ENCODE measurements around the gene MZT2A.
"Not testable (repeated sequence)": the region's sequence is repeated elsewhere in the genome, so short reads cannot be mapped to it uniquely, and the experiment has no call there.

MZT2A gene

DNA sequence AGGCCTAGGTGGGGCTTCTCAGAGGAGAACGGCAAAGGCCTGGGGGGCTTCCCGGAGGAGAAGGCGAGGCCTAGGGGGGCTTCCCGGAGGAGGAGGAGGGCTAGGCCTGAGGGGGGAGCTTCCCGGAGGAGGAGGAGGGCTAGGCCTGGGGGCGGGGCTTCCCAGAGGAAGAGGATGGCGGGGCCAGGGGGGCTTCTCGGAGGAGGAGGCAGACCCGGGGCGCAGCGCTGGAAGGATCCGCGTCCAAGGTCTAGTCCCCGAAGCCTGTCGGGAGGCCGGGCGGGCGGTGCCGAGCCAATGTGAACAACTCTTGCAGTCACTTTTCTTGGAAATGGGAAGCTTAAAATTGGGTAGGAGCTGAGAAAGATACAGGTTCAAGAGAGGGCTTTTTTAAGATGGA is 46.3 kb downstream of the MZT2A start:
- no peak for DNase-seq

DNA sequence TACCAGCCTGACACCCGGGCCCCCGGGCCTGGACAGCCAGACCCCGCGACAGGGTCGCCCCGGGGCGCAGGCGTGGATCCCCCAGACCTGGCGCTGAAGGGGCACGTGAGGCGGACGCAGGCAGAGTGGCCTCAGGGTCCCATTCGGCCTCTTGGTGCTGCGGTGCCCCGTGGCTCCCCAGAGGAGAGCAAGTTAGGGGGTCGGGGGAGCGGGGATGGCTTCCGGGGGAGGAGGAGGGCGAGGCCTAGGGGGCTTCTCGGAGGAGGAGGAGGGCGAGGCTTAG is 46.7 kb downstream of the MZT2A start:
- DNase-seq = not testable (repeated sequence)

DNA sequence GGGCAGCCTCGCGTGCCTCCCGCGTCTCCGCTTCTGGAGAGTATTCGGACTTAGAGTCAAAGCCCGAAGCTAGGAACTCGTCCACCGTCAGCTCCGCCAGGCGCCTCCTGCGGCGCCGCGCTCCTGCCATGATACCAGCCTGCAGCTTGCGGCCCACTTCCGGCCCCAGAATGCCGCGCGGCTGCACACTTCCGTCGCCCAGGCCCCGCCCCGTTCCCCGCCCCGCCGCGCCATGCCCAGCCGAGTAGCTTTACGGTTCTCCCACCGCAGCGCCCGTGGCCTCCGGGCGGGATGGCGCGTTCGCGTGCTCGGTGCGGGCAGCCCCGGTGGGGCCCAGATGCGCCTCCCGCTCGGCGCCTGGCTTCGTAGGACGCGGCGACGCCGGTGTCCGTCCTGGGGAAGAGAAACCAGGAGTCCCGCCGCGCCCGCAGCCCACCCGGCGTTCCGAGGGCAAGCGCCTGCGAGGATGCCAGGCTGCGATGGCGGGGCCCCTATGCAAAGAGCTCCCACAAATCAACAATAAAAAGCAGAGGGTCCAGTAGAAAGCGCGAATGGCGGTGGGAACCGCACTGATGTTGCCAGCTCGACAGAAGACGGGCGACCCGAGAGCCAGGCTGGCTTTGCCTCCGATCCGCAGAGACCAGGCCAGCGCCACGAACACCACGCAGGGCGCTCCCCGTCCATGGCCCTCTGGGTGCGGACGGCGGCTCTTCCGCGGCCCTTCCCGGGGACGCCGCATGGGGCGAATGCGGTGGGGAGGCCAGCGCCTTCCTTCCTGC is 47.3 kb downstream of the MZT2A start:
- not testable (repeated sequence) for DNase-seq

DNA sequence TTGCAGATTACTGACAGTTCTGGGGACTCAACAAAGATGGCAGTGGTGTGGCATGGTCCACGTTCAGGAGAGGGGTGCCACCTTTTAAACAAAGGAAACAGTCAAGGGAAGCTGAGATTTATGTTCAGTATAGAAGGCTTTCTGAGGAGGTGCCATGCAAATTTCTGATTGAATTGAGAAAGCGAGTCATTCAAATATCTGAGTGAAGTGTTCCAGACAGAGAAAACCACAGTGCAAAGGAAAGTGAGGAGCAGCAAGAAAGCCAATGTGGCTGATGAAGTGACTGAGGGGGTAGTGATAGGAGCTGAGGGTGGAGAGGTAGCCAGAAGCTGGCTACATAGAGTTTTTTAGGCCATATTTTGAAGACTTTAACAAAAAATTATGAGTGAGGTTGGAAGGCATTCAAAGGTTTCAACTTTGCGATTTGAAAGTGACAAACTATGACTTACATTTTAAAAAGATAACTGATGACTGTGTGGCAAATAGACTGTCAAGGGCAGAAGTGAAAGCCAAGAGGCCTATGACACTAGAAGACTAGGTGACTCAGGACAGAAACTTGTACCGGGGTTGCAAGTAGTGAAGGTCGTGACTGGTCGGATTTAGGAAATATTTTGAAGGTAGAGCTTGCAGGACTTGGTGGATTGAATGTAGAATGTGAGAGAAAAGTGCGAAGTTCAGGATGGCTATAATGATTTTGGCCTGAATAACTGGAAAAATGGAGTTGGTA is 51.3 kb downstream of the MZT2A start:
- not testable (repeated sequence) for DNase-seq
